Kidney (tissue), 14 donors: ENCODE results near the gene FRRS1. TPM values are rescaled to one million over a fixed set of nuclear protein-coding genes. Genes with fewer than 3 reads are reported as not detected.

ENCODE experiments used
- DNase-seq, 5 donors: peaks; one replicate each; pipeline ENCODE4 v3.0.0-alpha.2; 2013 to 2020
- FAIRE-seq: peaks from 2 replicates; lab custom pipeline; 2012; peaks lifted over from hg19 to GRCh38; lab: Jason Lieb, UNC
- H3K27ac ChIP-seq, 2 donors: one replicate each; pipeline ENCODE4 v1.7.0; 2013; ENCODE audit warnings: low read depth in 2 of 2, low read length in 2 of 2, inconsistent platforms in 1 of 2
- H3K27me3 ChIP-seq: one replicate; pipeline ENCODE4 v1.7.1; 2013; ENCODE audit warnings: low read length, inconsistent platforms; ENCODE audit not compliant: control insufficient read depth, insufficient read depth
- H3K36me3 ChIP-seq, 3 donors: one replicate each; pipeline versions ENCODE4 v1.7.0 to v1.7.1; 2013; ENCODE audit warnings: low read length in 3 of 3, control low read depth in 1 of 3, inconsistent platforms in 1 of 3; ENCODE audit not compliant: insufficient read depth in 3 of 3, control insufficient read depth in 2 of 3
- H3K4me1 ChIP-seq, 3 donors: one replicate each; pipeline versions ENCODE4 v1.7.0 to v1.7.1; 2013; ENCODE audit warnings: low read length in 3 of 3, inconsistent platforms in 1 of 3, low read depth in 1 of 3; ENCODE audit not compliant: control insufficient read depth in 2 of 3, insufficient read depth in 2 of 3
- H3K4me3 ChIP-seq, 3 donors: one replicate each; pipeline versions ENCODE4 v1.7.0 to v1.8.1; 2013; ENCODE audit warnings: low read length in 3 of 3, control low read depth in 1 of 3, inconsistent platforms in 1 of 3
- H3K9ac ChIP-seq, 3 donors: one replicate each; pipeline versions ENCODE4 v1.7.0 to v1.7.1; 2013; ENCODE audit warnings: low read length in 3 of 3, control low read depth in 1 of 3, inconsistent platforms in 1 of 3
- H3K9me3 ChIP-seq, 3 donors: one replicate each; pipeline versions ENCODE4 v1.7.0 to v1.7.1; 2013; ENCODE audit warnings: low read length in 3 of 3, control low read depth in 1 of 3, inconsistent platforms in 1 of 3; ENCODE audit not compliant: control insufficient read depth in 2 of 3, insufficient read depth in 1 of 3
- CTCF ChIP-seq: IDR thresholded peaks from 3 replicates; pipeline ENCODE4 v1.5.1; 2012; ENCODE audit warnings: mild to moderate bottlenecking, moderate library complexity, borderline replicate concordance; ENCODE audit not compliant: insufficient read depth; ENCODE audit errors: extremely low read depth
- intact Hi-C: fragments of 100-400 bp; cut with DNase I; formaldehyde crosslinking; loops from one replicate; pipeline ENCODE4 v1.11.1; 2022
- polyA plus RNA-seq: library from polyadenylated mRNA; stranded (reverse); fragments of 350-450 nt; fragmentation: Illumina TruSeq; extraction: RNeasy Lipid Tissue Mini Kit (QIAGEN cat#74804); gene quantifications from one replicate; pipeline ENCODE4 v1.2.3, GENCODE V29; 2014; ENCODE audit warnings: low read depth, low replicate concordance; ENCODE audit not compliant: insufficient read depth
- total RNA-seq: library from RNA; stranded (reverse); fragmentation: NEBNext Ultra II Directional; extraction: Animal tissue kit (Norgen Biotek cat#: 25700); gene quantifications from one replicate; pipeline ENCODE4 v1.2.1, GENCODE V29; 2021
- donor health status: control.
- donor health status: control.
- donor health status: control.
- donor health status: control.
- donor health status: control.
- donor health status: DM: yes; HTN: yes; CAD: no.
- donor health status: Normal renal cell carcinoma (clear cell type).

FRRS1 gene
- total and polyA plus RNA-seq, 2 donors from 2014 or later = 1.0 to 7.4 TPM

- no peak overlapping the region for H3K4me3 ChIP-seq
- TF ChIP-seq CTCF = no peak
- no peak overlapping the region for H3K27ac ChIP-seq
- DNase-seq = no peak
- no peak overlapping the region for H3K9ac ChIP-seq
- no peak for FAIRE-seq
- H3K27me3 ChIP-seq = no peaks in the 10 kb centered on the region
- intact Hi-C loops = no loop called here
- no peaks in the 10 kb centered on the region for H3K4me1 ChIP-seq
- H3K36me3 ChIP-seq = no peaks in the 10 kb centered on the region
- H3K9me3 ChIP-seq = no peaks in the 10 kb centered on the region
These were observed 69.8 kb downstream of the FRRS1 start for GRCh38 chr1:99696616-99697015.

GRCh38 chr1:99691175-99691574 is 75.3 kb downstream of the FRRS1 start:
- TF ChIP-seq CTCF = no peak
- no peak overlapping the region for H3K4me3 ChIP-seq
- no peak for FAIRE-seq
- no peak overlapping the region for H3K9ac ChIP-seq
- DNase-seq = no peak
- H3K9me3 ChIP-seq = no peaks in the 10 kb centered on the region
- H3K27me3 ChIP-seq = no peaks in the 10 kb centered on the region
- intact Hi-C loops = no loop called here
- H3K4me1 ChIP-seq = no peaks in the 10 kb centered on the region
- H3K36me3 ChIP-seq = no peaks in the 10 kb centered on the region
- H3K27ac ChIP-seq = no peak overlapping the region

GRCh38 chr1:99685516-99686180 is 80.8 kb downstream of the FRRS1 start:
- no peak for FAIRE-seq
- H3K27me3 ChIP-seq = no peaks in the 10 kb centered on the region
- intact Hi-C loops = no loop called here
- no peak overlapping the region for H3K9ac ChIP-seq
- peaks cover 0 to 2% (median 0%) of the 10 kb centered on the region in 3 donors for H3K4me1 ChIP-seq
- H3K27ac ChIP-seq = no peak overlapping the region
- DNase-seq = peak; percentile 62 to 83 (median 73)
- H3K4me3 ChIP-seq = no peak overlapping the region
- no peaks in the 10 kb centered on the region for H3K9me3 ChIP-seq
- H3K36me3 ChIP-seq = no peaks in the 10 kb centered on the region
- TF ChIP-seq CTCF = peak; percentile 64
